Measurements from ENCODE around the gene NR2C2.

DNA sequence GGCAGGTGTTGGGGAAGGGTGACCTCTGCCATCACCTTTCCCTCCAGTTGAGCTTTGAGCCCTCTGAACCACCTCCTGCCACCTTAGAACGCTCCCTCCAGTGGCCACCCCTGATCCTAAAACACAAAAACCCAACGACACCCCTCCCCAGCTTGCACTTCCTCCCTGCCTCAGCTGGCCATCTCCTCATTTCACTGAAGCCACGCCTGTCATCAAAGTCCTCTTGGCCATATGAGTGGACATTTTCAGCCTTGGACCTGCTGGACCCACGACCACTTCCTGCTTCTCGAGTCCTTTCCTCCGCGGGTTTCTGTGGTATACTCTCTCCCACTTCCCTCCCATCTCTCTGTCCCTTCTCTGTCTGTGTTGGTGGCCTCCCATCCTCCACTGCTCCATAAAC lies 48.5 kb upstream of the NR2C2 start:
- no peak for TF ChIP-seq CTCF (IDR thresholded peaks at IDR 0.05)
- TF ChIP-seq POLR2A (IDR thresholded peaks at IDR 0.05) = no peak
